Effector CD4-positive, alpha-beta T cell (primary cell): ENCODE measurements around the gene MGAT5.

Source experiments
- DNase-seq: peaks from one replicate; pipeline ENCODE4 v3.0.0-alpha.2; 2020

The MGAT5 gene

GRCh38 chr2:134432435-134432883 is 178.6 kb downstream of the MGAT5 start:
- DNase-seq: no peak

GRCh38 chr2:134433469-134433868 is 179.6 kb downstream of the MGAT5 start:
- DNase-seq: no peak

- no peak for DNase-seq
These were observed 180.1 kb downstream of the MGAT5 start for GRCh38 chr2:134433979-134434378.

- DNase-seq: no peak
These were observed 181.6 kb downstream of the MGAT5 start for GRCh38 chr2:134435505-134435904.

GRCh38 chr2:134435936-134436335 is 182.1 kb downstream of the MGAT5 start:
- DNase-seq: no peak

DNA sequence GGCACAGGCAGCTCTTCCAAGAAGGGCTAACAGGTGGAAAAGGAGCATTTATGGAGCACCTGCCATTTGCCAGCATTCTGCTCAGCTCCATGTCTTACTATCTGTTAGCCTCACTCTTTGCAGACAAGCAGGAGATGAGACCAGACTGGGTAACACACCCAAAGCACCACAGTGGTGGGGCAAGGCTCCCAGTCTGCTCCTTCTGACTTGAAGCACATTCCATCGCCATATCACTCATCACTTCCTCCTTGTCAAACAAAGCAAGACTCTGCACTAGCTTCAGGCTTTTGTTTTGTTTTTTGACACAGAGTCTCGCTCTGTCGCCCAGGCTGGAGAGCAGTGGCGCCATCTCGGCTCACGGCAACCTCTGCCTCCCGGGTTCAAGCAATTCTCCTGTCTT is 182.8 kb downstream of the MGAT5 start:
- no peak for DNase-seq

- no peak for DNase-seq
These were observed 184.5 kb downstream of the MGAT5 start for GRCh38 chr2:134438371-134438770.

- no peak for DNase-seq
These were observed 186.6 kb downstream of the MGAT5 start for GRCh38 chr2:134440336-134440909.

GRCh38 chr2:134441153-134441863 is 187.4 kb downstream of the MGAT5 start:
- DNase-seq: no peak

DNA sequence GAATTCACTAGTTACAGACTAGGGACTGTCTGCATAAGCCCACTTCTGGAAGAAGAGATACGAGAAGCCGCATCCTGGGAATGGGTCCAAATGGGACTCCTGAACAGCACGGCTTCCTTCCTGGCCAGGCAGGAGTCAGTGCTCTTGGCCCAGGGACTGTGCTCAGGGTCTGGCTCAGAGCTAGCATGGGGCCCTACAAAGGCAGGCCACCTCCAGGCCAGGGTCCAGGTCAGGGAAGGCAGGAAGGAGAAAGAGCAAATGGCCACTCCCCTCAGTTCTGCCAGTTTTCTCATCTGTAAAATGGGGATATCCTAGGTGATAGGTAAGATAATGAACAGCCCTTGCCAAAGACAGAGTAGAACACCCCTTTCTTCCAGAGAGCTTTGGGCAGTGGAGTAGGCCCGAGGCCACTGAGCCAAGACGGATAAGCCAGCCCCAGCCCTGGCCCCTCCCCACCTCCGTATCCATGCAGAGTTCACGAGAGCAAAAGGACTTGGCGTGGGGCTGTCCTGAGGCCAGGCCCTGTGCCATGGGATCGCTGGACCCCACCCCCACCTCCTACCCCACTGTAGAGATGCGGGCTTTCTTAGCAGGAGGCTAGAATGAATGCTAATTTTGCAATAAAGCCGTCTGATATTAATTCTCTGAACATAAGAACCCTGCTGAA is 190.1 kb downstream of the MGAT5 start:
- no peak for DNase-seq

GRCh38 chr2:134445116-134445515 is 191.2 kb downstream of the MGAT5 start:
- DNase-seq: no peak

GRCh38 chr2:134445985-134446382 is 192.1 kb downstream of the MGAT5 start:
- no peak for DNase-seq

GRCh38 chr2:134446383-134447017 is 192.6 kb downstream of the MGAT5 start:
- DNase-seq: no peak

GRCh38 chr2:134447669-134448068 is 193.8 kb downstream of the MGAT5 start:
- DNase-seq: no peak

DNA sequence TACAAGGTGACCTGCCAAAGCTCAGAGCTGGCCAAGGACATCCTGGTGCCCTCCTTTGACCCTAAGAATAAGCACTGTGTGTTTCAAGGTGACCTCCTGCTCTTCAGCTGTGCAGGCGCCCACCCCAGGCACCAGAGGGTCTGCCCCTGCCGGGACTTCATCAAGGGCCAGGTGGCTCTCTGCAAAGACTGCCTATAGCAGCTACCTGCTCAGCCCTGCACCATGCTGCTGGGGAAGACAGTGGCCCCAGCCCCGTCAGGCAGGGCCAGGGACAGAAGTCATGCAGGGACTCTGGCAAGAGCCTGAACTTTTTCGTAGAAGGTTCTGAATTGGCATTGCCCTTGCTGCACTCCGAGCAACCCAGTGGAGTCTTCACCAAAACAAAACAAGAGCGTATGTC is 194.8 kb downstream of the MGAT5 start:
- no peak for DNase-seq

- no peak for DNase-seq
These were observed 195.3 kb downstream of the MGAT5 start for GRCh38 chr2:134449157-134449556.

DNA sequence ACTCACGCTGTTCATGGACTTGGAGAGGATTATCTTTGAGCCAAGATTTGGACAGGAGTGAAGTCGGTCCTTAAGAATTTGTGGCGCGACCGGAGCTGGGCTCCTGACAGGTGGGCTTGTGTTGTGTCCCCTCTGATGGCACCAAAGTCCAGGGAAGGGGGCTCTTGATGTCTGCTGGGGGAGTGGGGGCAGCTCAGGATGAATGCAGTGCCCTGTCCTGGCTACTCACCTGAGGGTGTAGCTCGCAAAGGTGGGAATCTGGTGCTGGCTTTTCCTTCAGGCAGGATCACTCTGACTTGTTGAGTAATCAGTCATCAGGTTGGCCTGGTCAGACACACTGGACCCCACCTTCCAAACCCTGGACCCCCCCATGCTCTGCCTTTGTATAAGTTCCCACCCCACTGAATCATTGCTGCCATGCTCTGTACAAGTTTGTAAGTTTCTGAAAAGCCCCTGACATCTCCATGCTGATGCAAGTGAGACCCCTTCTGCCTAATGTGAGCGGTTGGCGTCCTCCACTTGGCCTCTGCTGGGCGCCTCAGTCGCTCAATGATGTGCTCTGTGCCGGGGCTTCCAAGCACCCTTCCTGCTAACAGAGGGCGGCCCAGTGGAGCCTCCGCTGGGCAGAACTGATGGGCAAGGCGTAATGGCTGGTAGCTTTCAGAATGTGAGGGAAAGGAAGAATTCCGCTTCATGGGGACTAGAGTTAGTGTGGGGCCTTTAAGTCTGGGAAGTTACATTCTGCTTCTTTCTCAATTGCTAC is 196.1 kb downstream of the MGAT5 start:
- no peak for DNase-seq

GRCh38 chr2:134451347-134451630 is 197.4 kb downstream of the MGAT5 start:
- no peak for DNase-seq

DNA sequence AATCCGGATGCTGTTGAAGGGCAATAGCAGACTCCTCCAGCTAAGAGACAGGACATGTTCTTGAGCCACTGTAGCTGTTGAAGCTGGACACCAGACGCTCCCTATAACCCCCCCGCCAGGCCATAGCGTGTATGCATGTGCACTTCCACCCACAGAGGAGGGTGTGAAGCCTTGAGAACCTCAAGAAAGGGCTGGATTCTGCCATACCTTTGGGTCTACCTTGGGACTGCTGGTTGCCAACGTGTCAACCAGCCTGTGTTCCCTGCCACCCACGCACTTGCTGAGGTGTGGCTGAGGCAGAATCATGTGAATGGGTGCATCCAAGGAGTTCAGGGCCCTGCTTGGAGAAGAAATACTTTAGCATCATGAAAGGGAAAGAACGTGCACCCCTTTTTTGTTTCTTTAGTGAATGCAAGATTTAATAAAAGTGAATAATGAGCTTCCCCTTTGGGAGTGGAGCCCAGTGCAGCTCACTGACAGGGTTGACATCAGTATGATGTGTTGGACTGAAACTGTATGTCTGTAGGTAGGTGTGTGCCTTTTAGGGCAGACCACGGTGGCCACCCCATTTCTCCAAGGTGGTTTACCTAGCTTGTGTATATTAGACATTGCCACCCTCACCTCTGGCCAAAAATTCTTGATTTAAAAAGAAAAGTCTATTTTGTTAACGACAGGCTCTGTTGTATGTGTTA is 198.3 kb downstream of the MGAT5 start:
- DNase-seq: no peak

DNA sequence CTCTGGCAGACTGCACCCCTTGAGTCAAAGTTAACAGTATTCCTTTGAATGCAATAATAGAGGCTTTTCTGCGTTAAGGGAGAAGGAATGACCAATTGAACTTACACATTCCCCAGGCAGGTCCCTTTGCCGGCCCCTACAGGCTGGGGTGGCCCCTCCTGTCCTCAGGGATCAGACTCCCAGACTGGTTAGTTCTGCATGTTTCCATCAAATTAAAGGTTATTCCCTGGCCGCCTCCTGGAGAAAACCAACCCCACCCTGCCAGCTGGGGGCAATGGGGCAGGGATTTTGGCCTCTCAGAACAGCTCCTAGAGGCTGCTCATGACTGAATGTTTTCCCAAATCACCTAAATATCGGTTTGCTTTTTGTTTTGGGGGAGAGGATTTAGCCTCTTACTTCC is 199.6 kb downstream of the MGAT5 start:
- DNase-seq: no peak

DNA sequence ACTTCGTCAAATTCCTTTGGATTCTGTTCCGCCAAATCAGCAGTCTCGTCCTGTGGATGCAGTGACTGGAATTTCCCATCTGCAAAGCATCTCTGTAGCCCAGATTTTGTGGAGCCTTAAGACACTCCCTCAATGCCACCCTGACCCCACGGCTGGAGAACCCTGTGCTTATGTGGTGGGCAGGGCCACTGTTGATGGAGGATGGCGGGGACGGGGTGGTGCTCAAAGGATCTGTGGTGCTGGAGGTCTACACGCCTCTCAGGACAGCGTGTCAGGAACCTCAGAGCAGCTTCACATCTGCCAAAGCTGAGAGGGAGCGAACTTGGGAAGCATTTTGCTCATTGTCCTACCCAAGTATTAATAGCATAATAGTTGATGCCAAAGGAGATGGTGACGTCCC is 200.1 kb downstream of the MGAT5 start:
- DNase-seq: no peak

DNA sequence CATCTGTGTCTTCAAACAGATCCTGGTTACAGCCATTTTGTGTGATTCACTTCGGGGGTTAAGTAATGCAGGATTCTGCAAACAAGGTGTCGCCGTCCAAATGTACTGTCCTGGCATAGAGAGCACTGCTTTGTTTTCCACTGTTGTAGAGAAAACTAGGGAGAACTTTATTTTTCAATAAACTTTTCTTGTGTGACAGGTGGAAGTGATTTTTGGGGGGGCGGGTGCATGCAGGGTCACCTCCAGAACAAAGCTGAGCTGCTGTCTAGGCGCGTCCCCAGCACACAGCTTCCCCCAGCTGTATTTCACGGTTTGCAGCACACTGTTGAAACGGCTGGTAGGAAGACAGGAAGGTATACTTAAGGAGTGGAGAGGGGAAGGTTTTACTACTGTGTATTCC is 200.6 kb downstream of the MGAT5 start:
- DNase-seq: no peak

DNA sequence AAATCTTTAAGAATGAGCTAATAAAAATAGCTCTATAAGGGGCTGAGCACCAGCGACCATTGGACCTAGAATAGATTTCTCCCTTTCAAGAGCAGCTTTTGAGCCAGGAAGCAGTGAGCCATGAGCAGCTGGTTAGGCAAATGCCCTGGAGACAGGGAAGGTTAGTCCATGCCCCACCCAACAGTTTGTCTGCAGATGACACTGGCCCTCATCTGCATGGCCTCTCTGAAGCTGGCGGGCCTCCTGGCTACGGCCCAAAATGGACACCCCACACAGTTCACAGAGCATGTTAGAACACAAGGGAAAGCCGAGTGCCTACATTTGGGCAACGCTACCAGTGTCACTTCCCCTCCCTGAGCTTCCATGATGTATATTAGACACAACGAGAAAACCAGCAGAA is 201.1 kb downstream of the MGAT5 start:
- DNase-seq: no peak
